ENCODE results near the gene ABCA3.
"Not testable (repeated sequence)": the region's sequence is repeated elsewhere in the genome, so short reads cannot be mapped to it uniquely, and the experiment has no call there.

The ABCA3 gene

GRCh38 chr16:2252806-2253148 lies 87.8 kb downstream of the ABCA3 start:
- no peak for DNase-seq

GRCh38 chr16:2251296-2252111 lies 89.0 kb downstream of the ABCA3 start, which contains the start of gene ECI1:
Gene ECI1 (minus strand): TSS chr16:2251587. CDS start chr16:2251566, 21 bp downstream.
- peak; percentile 56 for DNase-seq

DNA sequence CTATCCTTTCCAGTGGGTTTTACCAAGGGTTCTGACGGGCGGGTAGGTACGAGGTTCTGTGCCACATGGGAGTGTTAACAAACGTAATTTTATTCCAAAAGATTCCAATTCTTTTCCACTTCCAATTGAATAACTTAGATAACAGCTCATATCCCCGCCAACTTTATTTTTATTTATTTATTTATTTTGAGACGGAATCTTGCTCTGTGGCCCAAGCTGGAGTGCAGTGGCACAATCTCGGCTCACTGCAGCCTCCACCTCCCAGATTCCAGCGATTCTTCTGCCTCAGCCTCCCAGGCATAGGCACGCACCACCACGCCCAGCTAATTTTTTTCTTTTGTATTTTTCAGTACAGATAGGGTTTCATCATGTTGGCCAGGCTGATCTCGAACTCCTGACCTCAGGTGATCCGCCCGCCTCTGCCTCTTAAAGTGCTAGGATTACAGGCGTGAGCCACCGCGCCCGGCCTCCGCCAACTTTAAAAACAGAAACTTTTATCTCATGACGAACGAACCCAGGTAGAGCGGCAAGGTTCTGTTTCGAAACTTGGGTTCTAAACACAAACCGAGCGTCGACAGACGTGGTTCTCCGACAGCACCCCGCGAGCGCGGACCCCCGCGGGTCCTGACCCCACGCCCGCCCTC lies 89.8 kb downstream of the ABCA3 start:
- DNase-seq, result peak; percentile 20

- no peak for DNase-seq
Observed at GRCh38 chr16:2246301-2246885, 94.1 kb downstream of the ABCA3 start.

DNA sequence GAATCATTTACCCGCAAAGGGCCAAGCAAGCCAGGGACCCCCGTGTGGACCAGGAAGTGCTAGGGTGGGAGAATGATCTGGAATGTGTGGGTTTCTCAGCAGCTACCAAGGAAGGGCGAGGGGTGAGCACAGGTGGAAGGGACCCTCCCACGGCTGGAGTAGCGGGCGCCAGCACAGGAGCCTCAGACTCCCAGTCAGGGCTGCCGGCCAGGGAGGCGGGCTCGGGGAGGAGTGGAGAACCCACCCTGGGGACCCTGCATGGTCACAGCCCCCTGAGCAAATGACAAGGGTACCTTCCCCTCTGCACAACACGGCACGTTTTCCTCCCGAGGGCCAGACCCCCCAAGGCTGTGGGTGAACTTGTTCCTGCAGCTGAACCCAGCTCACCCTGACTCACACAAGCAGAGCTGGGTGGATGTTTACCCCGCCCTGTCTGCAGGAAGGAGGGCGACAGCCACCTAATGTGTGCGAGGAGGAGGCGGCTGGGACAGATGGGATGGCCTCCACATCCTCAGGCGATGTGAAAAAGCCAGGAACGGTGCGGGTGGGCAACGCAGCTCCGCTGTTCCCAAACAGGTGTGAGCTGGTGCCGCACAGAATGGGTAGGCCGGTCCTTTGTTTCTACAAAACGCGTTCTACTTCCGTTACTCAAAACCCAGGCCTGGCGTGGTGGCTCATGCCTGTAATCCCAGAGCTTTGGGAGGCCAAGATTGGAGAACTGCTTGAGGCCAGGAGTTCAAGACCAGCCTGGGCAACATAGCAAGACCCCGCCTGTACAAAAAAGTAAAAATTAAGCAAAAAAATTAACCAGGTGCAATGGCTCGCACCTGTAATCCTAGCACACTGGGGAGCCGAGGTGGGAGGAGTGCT lies 95.4 kb downstream of the ABCA3 start:
- DNase-seq, result no peak

GRCh38 chr16:2244301-2244700 lies 96.2 kb downstream of the ABCA3 start:
- DNase-seq, result no peak

GRCh38 chr16:2243781-2244180 lies 96.7 kb downstream of the ABCA3 start:
- no peak for DNase-seq

DNA sequence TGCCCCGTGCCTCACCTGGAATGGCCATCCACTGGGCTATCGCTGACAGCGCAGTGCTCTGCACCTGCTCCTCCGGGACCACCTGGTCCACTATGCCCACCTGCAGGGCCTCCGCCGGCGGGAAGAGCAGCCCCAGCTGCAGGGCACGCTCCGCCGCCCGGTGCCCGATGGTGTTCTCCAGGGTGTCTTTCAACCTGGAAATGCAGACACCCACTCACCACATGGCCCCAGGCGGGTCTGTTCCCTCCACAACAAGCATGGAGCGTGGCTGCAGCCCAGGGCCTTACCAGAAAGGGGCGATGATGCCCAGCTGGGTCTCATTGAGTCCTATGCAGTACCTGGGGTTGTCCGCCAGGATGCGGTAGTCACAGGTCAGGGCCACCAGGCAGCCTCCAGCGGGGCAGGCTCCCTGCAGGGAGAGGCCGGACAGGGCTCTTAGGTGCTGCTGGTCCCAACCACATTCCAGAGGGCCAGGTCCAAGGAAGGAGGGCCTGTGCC lies 97.4 kb downstream of the ABCA3 start:
- DNase-seq, result no peak

DNA sequence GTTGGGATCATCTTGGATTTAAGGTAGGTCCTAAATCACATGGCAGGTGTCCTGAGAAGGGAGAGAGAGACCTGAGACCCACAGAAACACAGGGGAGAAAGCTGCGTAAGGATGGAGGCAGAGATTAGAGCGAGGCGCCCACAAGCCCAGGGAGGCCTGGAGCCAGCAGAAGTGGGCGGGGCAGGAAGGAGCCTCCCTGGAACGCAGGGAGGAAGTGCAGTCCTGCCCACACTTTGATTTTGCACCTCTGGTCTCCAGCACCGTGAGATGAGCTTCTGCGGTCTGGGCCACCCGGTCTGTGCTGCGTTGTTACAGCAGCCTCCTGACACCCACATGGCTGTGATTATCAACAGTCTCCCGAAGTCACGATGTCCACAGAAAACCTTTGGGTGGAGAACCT lies 97.9 kb downstream of the ABCA3 start:
- DNase-seq, result no peak

- DNase-seq, result not testable (repeated sequence)
Observed at GRCh38 chr16:2240331-2240730, 100.2 kb downstream of the ABCA3 start.

DNA sequence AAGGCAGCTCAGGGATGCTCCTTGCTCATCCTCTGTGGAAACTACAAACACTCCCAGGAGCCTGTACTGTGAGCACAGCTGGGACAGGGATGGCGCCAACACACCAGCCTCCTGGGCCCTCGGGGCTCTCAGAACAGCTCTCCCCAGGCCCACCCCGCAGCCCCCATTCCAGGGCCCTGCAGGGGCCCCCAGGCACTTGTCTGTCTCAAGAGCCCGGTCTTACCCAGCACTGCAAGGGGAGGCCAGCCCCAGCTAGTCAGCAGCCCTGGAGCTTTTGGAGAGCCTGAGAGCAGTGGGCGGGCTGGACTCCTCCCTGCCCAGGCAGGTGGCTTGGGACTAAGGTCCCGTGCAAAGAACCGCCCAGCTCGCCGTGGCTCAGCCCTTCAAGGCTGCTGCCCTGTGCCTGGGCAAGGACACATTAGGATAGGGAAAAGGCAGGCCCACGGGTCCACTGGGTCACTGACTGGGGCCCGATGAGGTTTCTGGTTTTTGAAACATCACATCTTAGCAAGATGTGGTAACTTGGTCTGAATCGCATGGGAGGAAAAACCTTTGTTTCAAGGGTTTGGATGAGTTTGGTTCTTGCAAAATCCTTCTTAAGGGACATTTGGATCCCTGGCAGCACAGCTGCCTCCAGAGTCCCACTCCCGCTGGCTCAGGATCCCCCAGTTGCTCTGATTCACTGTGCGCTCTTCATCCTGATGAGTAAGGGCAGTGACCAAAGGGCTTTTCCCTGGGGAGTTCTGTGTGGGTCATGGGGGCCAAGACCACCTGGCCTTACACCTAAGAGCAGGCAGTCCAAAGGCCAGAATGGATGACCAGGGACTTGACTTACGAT lies 101.5 kb downstream of the ABCA3 start:
- DNase-seq, result no peak

DNA sequence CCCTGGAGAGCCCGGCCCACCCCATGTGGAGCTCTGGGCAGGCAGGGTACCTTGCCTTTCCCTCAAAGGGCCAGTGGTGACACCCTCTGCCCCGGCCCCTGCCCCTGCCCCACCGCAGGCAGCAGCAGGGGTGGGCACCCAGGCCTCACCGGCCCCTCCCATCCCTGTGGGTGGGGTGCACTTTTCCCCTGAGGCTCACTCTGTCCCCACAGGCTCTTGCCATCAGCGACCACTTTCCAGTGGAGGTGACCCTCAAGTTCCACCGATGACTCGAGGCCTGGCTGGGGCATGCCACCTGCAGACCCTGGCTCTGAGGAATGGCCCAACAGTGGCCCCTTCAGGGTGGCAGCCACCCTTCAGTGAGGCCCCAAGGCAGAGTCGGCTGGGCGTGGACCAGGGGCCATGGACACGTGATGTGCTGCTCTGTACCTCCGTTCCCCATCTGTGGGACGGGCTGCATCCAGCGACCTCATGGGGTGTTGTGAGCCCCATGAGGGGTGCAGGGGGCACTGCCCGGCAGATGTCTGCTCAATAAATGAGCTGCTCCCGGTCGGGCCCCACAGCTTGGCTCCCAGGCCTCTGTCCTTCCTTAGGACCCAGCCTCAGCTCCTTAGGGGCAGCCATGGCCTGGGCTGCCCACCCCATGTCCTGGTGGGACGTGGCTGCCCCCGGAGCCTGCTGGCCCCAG lies 102.2 kb downstream of the ABCA3 start:
- DNase-seq, result no peak

- DNase-seq, result no peak
Observed at GRCh38 chr16:2237493-2238149, 102.9 kb downstream of the ABCA3 start.

DNA sequence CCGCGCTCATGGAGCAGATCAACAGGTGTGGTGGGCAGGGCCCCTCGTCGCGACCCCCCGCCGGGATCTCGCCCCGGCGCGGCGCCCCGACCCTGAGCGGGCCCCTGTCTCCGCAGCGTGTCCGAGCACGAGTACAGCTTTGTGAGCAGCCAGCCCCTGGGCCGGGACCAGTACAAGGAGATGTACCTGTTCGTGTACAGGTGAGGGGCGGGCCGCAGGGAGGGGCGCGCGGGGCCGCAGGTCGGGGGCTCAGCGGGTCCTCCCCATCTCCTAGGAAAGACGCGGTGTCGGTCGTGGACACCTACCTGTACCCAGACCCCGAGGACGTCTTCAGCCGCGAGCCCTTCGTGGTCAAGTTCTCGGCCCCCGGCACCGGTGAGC lies 103.4 kb downstream of the ABCA3 start:
- no peak for DNase-seq

GRCh38 chr16:2236337-2237101 lies 104.0 kb downstream of the ABCA3 start, which contains the start of gene DNASE1L2:
Gene DNASE1L2 (plus strand): TSS chr16:2236444. CDS start chr16:2236817, 373 bp downstream.
- no peak for DNase-seq

DNA sequence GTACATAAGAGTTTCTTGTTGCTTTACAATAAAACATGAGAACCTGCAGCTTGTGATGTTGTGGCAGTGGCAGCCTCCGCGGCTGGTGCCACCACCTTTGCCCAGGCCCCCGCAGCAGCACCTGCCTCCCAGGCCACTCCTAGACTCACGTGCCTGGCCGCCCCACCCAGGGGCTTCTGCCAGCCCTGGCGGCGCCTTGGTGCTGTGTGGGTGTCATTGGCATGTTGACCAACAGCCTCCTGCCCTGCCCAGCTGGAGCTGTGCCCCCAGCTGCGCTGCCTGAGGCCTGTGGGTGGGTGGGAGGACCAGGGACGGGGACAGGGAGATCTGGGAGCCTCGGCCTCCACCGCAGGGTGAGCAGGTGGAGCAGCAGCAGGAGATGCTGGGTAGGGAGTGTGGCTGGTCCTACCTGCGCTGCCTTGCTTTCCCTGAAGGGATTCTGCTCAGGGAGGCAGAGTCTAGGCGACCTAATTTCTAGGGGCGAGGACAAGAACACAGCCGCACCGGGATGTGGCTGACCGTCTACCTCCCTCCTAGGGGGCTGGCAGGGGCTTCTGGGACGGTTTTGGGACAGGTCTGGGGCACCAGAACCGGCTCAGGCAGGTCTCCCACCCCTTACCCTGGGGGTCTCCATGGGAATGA lies 104.7 kb downstream of the ABCA3 start:
- DNase-seq, result no peak

DNA sequence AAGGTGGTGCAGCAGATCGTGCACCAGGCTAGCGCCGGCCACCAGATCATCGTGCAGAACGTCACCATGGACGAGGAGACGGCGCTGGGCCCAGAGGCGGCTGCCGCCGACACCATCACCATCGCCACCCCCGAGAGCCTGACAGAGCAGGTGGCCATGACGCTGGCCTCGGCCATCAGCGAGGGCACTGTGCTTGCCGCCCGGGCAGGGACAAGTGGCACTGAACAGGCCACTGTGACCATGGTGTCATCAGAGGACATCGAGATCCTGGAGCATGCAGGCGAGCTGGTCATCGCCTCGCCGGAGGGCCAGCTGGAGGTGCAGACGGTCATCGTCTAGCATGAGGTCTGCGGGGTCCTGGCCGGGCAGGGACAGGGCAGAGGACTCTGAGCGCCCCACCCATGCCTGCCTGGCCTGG lies 105.3 kb downstream of the ABCA3 start:
- no peak for DNase-seq

- DNase-seq, result no peak
Observed at GRCh38 chr16:2234813-2235170, 105.7 kb downstream of the ABCA3 start.

All from activated T-cell treated with anti-CD3 and anti-CD28 coated beads for 4 hours (primary cell).